HG02588 (cell line): ENCODE results near the gene ASMTL.
"Not testable (repeated sequence)": the region's sequence is repeated elsewhere in the genome, so short reads cannot be mapped to it uniquely, and the experiment has no call there.

ENCODE experiments used
- ATAC-seq: cut with Tn5 transposase; IDR thresholded peaks from one replicate; pipeline ENCODE4 v1.9.1; 2021; ENCODE audit warnings: mild to moderate bottlenecking, moderate library complexity; ENCODE audit not compliant: unreplicated experiment

The ASMTL gene

GRCh38 chrX:1435241-1435895 lies 17.3 kb downstream of the ASMTL start:
- no peak for ATAC-seq

GRCh38 chrX:1434871-1435240 lies 17.9 kb downstream of the ASMTL start:
- no peak for ATAC-seq

GRCh38 chrX:1433646-1434357 lies 18.9 kb downstream of the ASMTL start:
- ATAC-seq = no peak

GRCh38 chrX:1430451-1430850 lies 22.3 kb downstream of the ASMTL start:
- ATAC-seq = no peak

- no peak for ATAC-seq
Measured at GRCh38 chrX:1427756-1428155, 25.0 kb downstream of the ASMTL start.

GRCh38 chrX:1426321-1426720 lies 26.4 kb downstream of the ASMTL start:
- ATAC-seq = not testable (repeated sequence)

GRCh38 chrX:1425381-1425780 lies 27.3 kb downstream of the ASMTL start:
- no peak for ATAC-seq

- no peak for ATAC-seq
Measured at GRCh38 chrX:1424147-1424851, 28.4 kb downstream of the ASMTL start.

GRCh38 chrX:1423215-1423614 lies 29.5 kb downstream of the ASMTL start:
- no peak for ATAC-seq

- no peak for ATAC-seq
Measured at GRCh38 chrX:1422135-1422465, 30.6 kb downstream of the ASMTL start.

- ATAC-seq = no peak
Measured at GRCh38 chrX:1421433-1422134, 31.1 kb downstream of the ASMTL start.

GRCh38 chrX:1420371-1420770 lies 32.3 kb downstream of the ASMTL start:
- ATAC-seq = no peak

- no peak for ATAC-seq
Measured at GRCh38 chrX:1419545-1420355, 33.0 kb downstream of the ASMTL start.

GRCh38 chrX:1418901-1419544 lies 33.7 kb downstream of the ASMTL start:
- no peak for ATAC-seq

GRCh38 chrX:1417921-1418771 lies 34.6 kb downstream of the ASMTL start:
- ATAC-seq = no peak

GRCh38 chrX:1416965-1417760 lies 35.5 kb downstream of the ASMTL start:
- ATAC-seq = no peak

- ATAC-seq = no peak
Measured at GRCh38 chrX:1416327-1416784, 36.4 kb downstream of the ASMTL start.

- no peak for ATAC-seq
Measured at GRCh38 chrX:1412551-1413161, 40.1 kb downstream of the ASMTL start.
